Mesothelial cell of epicardium (in vitro differentiated cells): Measurements from ENCODE around the gene GSC2. TPM values are rescaled to one million over a fixed set of nuclear protein-coding genes. Genes with fewer than 3 reads are reported as not detected.

Experiments
- DNase-seq, 2 experiments: peaks; one replicate each; pipeline ENCODE4 v3.0.0; 2021; ENCODE audit warnings: low spot score in 2 of 2; ENCODE audit not compliant: unreplicated experiment in 2 of 2
- H3K27ac Mint-ChIP-seq: 2 replicates; pipeline ENCODE4 v1.8.0; 2021; ENCODE audit warnings: mixed read lengths
- H3K27me3 Mint-ChIP-seq: 2 replicates; pipeline ENCODE4 v1.8.0; 2021; ENCODE audit warnings: low read depth, mixed read lengths
- H3K36me3 Mint-ChIP-seq: 2 replicates; pipeline ENCODE4 v1.8.0; 2021; ENCODE audit warnings: mixed read lengths
- H3K4me1 Mint-ChIP-seq: 2 replicates; pipeline ENCODE4 v1.8.0; 2021; ENCODE audit warnings: mixed read lengths
- H3K4me3 Mint-ChIP-seq: 2 replicates; pipeline ENCODE4 v1.8.0; 2021; ENCODE audit warnings: mild to moderate bottlenecking, moderate library complexity, mixed read lengths
- H3K9me3 Mint-ChIP-seq: 2 replicates; pipeline ENCODE4 v1.8.0; 2021; ENCODE audit warnings: mixed read lengths
- total RNA-seq: library from RNA; stranded (reverse); gene quantifications from 3 replicates; pipeline ENCODE4 v1.2.1, GENCODE V29; 2021
- TF ChIP-seq, protein P1 (sequence below): fragments of 200-600 bp; sonication (generic); IDR thresholded peaks from one replicate; pipeline ENCODE4 v1.5.0; 2021; ENCODE audit warnings: antibody characterized with exemption; ENCODE audit not compliant: unreplicated experiment

The GSC2 gene
- total RNA-seq, 1 donor from 2014 or later, result not detected

DNA sequence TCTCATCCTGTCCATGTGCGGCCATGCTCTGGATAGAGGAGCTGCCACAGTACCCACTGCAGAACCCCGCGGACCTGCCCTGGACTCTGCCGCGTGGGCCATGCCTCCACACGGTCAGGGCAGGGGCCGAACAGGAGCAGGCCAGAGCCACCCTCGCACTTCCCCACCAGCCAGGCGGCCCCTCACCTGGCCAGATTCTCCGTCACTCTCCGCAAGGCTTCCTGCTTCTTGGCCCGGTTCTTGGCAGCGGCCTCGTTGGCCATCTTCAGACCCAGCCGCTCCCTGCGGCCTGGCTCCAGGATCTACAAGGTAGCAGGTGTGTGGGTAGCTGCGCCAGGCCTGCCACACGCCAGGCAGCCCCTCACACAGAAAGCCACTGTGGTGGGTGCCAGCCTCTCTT, 15.2 kb downstream of the GSC2 start:
- Mint-ChIP-seq H3K36me3 (peaks cover 49% of the 10 kb centered on the region), H3K27ac (no peak overlapping the region), H3K4me1 (no peaks in the 10 kb centered on the region), H3K27me3 (no peaks in the 10 kb centered on the region), H3K4me3 (no peak overlapping the region), H3K9me3 (no peaks in the 10 kb centered on the region)
- TF ChIP-seq, protein P1, sequence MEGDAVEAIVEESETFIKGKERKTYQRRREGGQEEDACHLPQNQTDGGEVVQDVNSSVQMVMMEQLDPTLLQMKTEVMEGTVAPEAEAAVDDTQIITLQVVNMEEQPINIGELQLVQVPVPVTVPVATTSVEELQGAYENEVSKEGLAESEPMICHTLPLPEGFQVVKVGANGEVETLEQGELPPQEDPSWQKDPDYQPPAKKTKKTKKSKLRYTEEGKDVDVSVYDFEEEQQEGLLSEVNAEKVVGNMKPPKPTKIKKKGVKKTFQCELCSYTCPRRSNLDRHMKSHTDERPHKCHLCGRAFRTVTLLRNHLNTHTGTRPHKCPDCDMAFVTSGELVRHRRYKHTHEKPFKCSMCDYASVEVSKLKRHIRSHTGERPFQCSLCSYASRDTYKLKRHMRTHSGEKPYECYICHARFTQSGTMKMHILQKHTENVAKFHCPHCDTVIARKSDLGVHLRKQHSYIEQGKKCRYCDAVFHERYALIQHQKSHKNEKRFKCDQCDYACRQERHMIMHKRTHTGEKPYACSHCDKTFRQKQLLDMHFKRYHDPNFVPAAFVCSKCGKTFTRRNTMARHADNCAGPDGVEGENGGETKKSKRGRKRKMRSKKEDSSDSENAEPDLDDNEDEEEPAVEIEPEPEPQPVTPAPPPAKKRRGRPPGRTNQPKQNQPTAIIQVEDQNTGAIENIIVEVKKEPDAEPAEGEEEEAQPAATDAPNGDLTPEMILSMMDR, result no peak
- no peak for DNase-seq

DNA sequence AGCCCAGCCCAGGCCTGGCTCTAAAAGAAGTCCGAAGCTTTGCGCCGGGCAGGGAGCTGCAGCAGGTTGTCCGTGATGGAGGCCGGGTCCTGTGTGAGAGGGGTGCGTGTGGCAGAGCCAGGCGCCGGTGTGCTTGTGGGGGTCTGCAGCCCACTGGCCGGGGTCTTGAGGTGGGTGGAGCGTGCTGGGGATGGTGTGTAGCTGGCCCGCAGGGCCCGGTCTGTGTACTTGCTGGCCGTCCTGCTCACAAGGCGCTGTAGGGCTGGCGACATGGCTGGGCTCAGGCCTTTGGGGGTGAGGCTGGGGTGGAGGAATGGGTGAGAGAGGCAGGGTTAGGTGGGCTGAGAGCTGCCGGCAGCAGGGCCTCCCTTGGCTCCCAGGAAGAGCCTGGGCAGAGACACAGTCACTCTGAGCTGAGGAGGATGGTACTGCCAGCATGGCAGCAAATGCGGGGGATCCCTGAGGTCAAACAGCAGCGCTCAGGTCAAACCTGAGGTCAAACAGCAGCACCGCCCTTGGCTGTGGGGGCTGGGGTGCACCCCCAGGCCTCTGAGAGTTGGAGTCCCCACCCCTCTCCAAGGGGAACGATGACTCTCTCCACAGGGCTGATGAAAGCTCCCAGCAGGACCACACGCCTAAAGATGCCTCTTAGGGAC, 15.8 kb downstream of the GSC2 start:
- no peak for DNase-seq
- Mint-ChIP-seq H3K27me3 (no peaks in the 10 kb centered on the region), H3K9me3 (no peaks in the 10 kb centered on the region), H3K4me1 (no peaks in the 10 kb centered on the region), H3K36me3 (peaks cover 44% of the 10 kb centered on the region), H3K4me3 (no peak overlapping the region), H3K27ac (no peak overlapping the region)
- TF ChIP-seq, protein P1, result no peak

DNA sequence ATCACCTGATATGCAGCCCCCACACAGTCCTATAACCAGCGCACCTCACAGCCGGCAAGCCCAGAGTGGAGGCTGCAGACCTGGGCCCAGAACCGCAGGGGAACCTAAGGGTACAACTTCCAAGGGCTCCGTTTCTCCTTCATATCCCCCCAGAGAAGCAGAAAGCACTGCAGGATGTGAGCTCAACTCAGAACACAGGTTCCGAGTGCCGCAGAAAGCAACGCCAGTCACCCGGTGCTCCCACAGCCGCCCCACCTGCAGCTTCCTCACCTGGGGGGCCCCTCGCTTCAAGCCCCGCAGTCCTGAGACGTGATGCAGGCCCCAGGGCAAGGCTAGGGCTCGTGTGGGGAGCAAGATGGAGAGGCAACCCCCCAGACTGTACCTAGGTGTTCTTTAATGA, 16.5 kb downstream of the GSC2 start:
- Mint-ChIP-seq H3K36me3 (peaks cover 41% of the 10 kb centered on the region), H3K4me3 (no peak overlapping the region), H3K27me3 (no peaks in the 10 kb centered on the region), H3K9me3 (no peaks in the 10 kb centered on the region), H3K4me1 (no peaks in the 10 kb centered on the region), H3K27ac (no peak overlapping the region)
- no peak for DNase-seq
- TF ChIP-seq, protein P1, result no peak

DNA sequence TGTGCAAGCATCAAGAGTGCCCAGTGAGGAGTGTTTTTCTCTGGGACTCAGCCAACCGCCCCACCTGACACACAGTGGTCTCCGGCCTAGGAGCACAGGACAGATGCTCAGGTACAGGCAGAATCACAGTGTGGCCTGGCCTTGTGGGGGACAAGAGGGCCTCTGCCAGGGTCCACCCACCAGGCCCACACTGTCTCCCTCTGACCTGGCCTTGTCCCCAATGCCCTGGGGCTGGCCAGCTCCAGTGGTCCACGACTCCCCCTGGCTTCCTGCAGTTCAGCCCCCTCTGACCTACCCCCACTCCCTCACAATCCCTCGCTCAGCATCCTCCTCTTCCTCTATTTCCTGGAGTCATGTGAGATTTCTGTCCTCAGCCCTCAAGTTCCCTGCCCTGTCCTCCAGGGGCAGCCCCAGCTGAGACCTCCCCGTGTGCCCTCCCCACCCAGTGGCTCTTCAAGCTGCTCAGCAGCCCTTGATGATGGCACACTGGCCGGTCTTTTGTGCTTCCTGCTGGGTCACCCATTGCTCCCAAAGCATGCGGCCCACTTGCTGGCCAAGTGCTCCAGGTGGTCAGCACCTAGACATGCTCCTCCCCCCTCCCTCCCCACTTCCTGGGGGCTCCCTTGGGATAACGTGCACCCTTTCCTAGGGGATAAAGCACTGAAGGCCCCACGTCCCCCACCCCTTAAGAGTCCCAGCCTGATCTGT, 17.2 kb downstream of the GSC2 start:
- Mint-ChIP-seq H3K27me3 (no peaks in the 10 kb centered on the region), H3K36me3 (peaks cover 41% of the 10 kb centered on the region), H3K4me3 (no peak overlapping the region), H3K4me1 (no peaks in the 10 kb centered on the region), H3K27ac (no peak overlapping the region), H3K9me3 (no peaks in the 10 kb centered on the region)
- TF ChIP-seq, protein P1, result no peak
- no peak for DNase-seq

DNA sequence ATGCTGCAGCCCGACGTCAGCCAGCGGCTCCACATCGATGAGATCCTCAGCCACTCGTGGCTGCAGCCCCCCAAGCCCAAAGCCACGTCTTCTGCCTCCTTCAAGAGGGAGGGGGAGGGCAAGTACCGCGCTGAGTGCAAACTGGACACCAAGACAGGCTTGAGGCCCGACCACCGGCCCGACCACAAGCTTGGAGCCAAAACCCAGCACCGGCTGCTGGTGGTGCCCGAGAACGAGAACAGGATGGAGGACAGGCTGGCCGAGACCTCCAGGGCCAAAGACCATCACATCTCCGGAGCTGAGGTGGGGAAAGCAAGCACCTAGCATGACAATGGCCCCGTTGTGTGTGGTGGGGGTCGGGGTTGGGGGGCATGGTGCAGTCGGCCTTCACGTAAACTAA, 17.9 kb downstream of the GSC2 start:
- Mint-ChIP-seq H3K27ac (no peak overlapping the region), H3K9me3 (no peaks in the 10 kb centered on the region), H3K36me3 (peaks cover 39% of the 10 kb centered on the region), H3K27me3 (no peaks in the 10 kb centered on the region), H3K4me1 (no peaks in the 10 kb centered on the region), H3K4me3 (no peak overlapping the region)
- DNase-seq, result no peak
- TF ChIP-seq, protein P1, result no peak
